Mesenchymal stem cell (in vitro differentiated cells and primary cell): ENCODE results near the gene CSNK1D.

Experiments used
- DNase-seq: peaks from one replicate; pipeline ENCODE4 v3.0.0-alpha.2; 2013
- H2AFZ ChIP-seq: one replicate; pipeline ENCODE4 v1.6.1; 2013; ENCODE audit warnings: low read depth, mild to moderate bottlenecking, control low read depth, inconsistent platforms, low read length, moderate library complexity
- H2AK5ac ChIP-seq: 2 replicates; pipeline ENCODE4 v1.6.1; 2013; ENCODE audit warnings: low read length, moderate library complexity, mild to moderate bottlenecking, inconsistent platforms; ENCODE audit not compliant: severe bottlenecking
- H2BK120ac ChIP-seq: one replicate; pipeline ENCODE4 v1.6.1; 2013; ENCODE audit warnings: low read depth, mild to moderate bottlenecking, inconsistent platforms, low read length, moderate library complexity
- H2BK12ac ChIP-seq, 2 experiments: one replicate each; pipeline ENCODE4 v1.6.1; 2013; ENCODE audit warnings: inconsistent platforms in 2 of 2, low read length in 2 of 2, mild to moderate bottlenecking in 2 of 2, moderate library complexity in 2 of 2, control low read depth in 1 of 2
- H2BK15ac ChIP-seq: one replicate; pipeline ENCODE4 v1.6.1; 2013; ENCODE audit warnings: mild to moderate bottlenecking, low read depth, inconsistent platforms; ENCODE audit not compliant: poor library complexity, severe bottlenecking
- H2BK5ac ChIP-seq: 2 replicates; pipeline ENCODE4 v1.6.1; 2013; ENCODE audit warnings: low read depth, mild to moderate bottlenecking, low read length, control low read depth, inconsistent platforms; ENCODE audit not compliant: poor library complexity, severe bottlenecking
- H3K14ac ChIP-seq, 2 experiments: one replicate each; pipeline ENCODE4 v1.6.1; 2013; ENCODE audit warnings: inconsistent platforms in 2 of 2, low read length in 2 of 2, control low read depth in 1 of 2, mild to moderate bottlenecking in 1 of 2, moderate library complexity in 1 of 2
- H3K18ac ChIP-seq, 2 experiments: one replicate each; pipeline ENCODE4 v1.6.1; 2013; ENCODE audit warnings: inconsistent platforms in 2 of 2, low read length in 2 of 2, control low read depth in 1 of 2, low read depth in 1 of 2, mild to moderate bottlenecking in 1 of 2
- H3K23ac ChIP-seq, 2 experiments: one replicate each; pipeline ENCODE4 v1.6.1; 2013; ENCODE audit warnings: inconsistent platforms in 2 of 2, low read length in 2 of 2, mild to moderate bottlenecking in 2 of 2, moderate library complexity in 2 of 2, control low read depth in 1 of 2
- H3K27ac ChIP-seq: 2 replicates; pipeline ENCODE4 v1.5.1; 2013; ENCODE audit warnings: mild to moderate bottlenecking, moderate library complexity, low read length, control low read depth, inconsistent platforms; ENCODE audit not compliant: poor library complexity, severe bottlenecking
- H3K27me3 ChIP-seq, 2 experiments: 2 replicates each; pipeline versions ENCODE4 v1.6.1 to v1.7.0; 2013; ENCODE audit warnings: low read length in 2 of 2, mild to moderate bottlenecking in 2 of 2, moderate library complexity in 2 of 2, control low read depth in 1 of 2, inconsistent platforms in 1 of 2; ENCODE audit not compliant: control insufficient read depth in 1 of 2, insufficient read depth in 1 of 2
- H3K36me3 ChIP-seq, 2 experiments: 2 replicates each; pipeline versions ENCODE4 v1.6.1 to v1.7.0; 2013; ENCODE audit warnings: low read length in 2 of 2, control low read depth in 1 of 2, inconsistent platforms in 1 of 2, low read depth in 1 of 2, mild to moderate bottlenecking in 1 of 2; ENCODE audit not compliant: insufficient read depth in 2 of 2, control insufficient read depth in 1 of 2
- H3K4ac ChIP-seq, 2 experiments: one replicate each; pipeline ENCODE4 v1.6.1; 2013; ENCODE audit warnings: inconsistent platforms in 2 of 2, low read length in 2 of 2, mild to moderate bottlenecking in 2 of 2, moderate library complexity in 2 of 2, control low read depth in 1 of 2, low read depth in 1 of 2
- H3K4me1 ChIP-seq: 2 replicates; pipeline ENCODE4 v1.6.1; 2013; ENCODE audit warnings: low read depth, low read length, control low read depth; ENCODE audit not compliant: control insufficient read depth, insufficient read depth
- H3K4me2 ChIP-seq: 2 replicates; pipeline ENCODE4 v1.6.1; 2013; ENCODE audit warnings: low read length, mild to moderate bottlenecking, inconsistent platforms; ENCODE audit not compliant: poor library complexity, severe bottlenecking
- H3K4me3 ChIP-seq, 2 experiments: 2 replicates each; pipeline versions ENCODE4 v1.5.1 to v1.7.0; 2013; ENCODE audit warnings: low read length in 2 of 2, mild to moderate bottlenecking in 2 of 2, control low read depth in 1 of 2, low read depth in 1 of 2; ENCODE audit not compliant: insufficient read depth in 1 of 2
- H3K79me1 ChIP-seq: replicated peaks from 2 replicates; pipeline ENCODE4 v1.6.1; 2013; ENCODE audit warnings: mild to moderate bottlenecking, control low read depth, low read length, inconsistent platforms; ENCODE audit not compliant: poor library complexity, severe bottlenecking
- H3K9ac ChIP-seq: 2 replicates; pipeline ENCODE4 v1.7.0; 2013; ENCODE audit warnings: mild to moderate bottlenecking, low read length, moderate library complexity
- H3K9me3 ChIP-seq: 2 replicates; pipeline ENCODE4 v1.7.0; 2013; ENCODE audit warnings: mild to moderate bottlenecking, low read length; ENCODE audit not compliant: control insufficient read depth
- H4K8ac ChIP-seq: one replicate; pipeline ENCODE4 v1.6.1; 2013; ENCODE audit warnings: inconsistent platforms, mild to moderate bottlenecking, low read length, moderate library complexity
- H4K91ac ChIP-seq: one replicate; pipeline ENCODE4 v1.6.1; 2013; ENCODE audit warnings: mild to moderate bottlenecking, low read length, inconsistent platforms
- WGBS: methylation state at CpG from one replicate; pipeline ENCODE4 v1.1.7; 2013; ENCODE audit warnings: mixed read lengths; 5-methylcytosine and 5-hydroxymethylcytosine counted together

CSNK1D gene

DNA sequence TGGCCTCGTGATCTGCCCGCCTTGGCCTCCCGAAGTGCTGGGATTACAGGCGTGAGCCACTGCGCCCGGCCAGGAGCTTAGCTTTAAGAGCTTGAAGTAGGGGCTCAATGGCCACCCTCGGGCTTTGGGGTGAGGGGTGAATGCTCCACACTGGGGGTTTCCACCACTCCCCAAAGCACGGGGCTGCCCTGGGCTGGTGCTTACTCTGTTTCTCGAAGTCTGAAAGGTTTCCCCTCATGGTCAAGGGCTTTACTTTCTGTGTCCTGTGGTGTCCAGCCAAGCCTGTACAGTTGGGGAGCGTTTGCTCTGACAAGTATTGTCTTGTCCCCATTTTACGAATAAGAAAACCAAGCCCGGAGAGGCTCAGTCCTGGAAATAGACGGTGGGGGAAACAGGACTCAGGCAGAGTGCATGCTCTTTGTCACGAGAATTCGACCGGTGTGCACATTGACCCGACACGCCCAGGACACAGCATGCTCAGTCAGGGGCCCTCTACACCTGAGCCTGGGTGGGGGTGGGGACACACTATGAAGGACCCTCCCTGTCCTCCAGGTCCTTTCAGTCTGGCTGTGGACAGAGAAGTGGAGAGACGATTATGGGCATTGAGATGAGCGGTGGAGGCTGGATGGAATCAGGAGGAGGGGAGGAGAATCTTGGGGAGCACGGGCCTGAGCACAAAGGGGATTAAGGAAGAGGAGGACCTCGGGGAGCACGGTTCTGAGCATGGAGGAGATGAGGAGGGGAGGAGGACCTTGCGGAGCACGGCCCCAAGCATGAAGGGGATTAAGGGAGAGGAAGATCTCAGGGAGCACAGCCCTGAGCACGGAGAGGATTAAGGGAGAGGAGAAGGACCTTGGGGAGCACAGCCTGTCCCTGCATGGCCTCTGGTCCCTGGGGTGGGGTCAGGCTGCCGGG lies 36.4 kb upstream of the CSNK1D start:
- no peak overlapping the region for H2AK5ac ChIP-seq
- H3K79me1 ChIP-seq = no peaks in the 10 kb centered on the region
- peaks cover 28 to 52% of the 10 kb centered on the region in 2 experiments for H3K27me3 ChIP-seq
- no peak overlapping the region for H2BK120ac ChIP-seq
- 89% methylated on average over 27 of the region's 27 CpGs for WGBS
- H2BK5ac ChIP-seq = no peak overlapping the region
- no peak overlapping the region for H2BK15ac ChIP-seq
- no peak overlapping the region for H3K18ac ChIP-seq
- no peak overlapping the region for H4K8ac ChIP-seq
- peaks cover 4% of the 10 kb centered on the region for H3K4me1 ChIP-seq
- H3K14ac ChIP-seq = no peak overlapping the region
- H3K4me3 ChIP-seq = no peak overlapping the region
- H3K36me3 ChIP-seq = no peaks in the 10 kb centered on the region
- no peak for DNase-seq
- no peak overlapping the region for H2BK12ac ChIP-seq
- H3K9ac ChIP-seq = no peak overlapping the region
- no peak overlapping the region for H2AFZ ChIP-seq
- no peak overlapping the region for H3K23ac ChIP-seq
- H3K27ac ChIP-seq = no peak overlapping the region
- H3K4ac ChIP-seq = no peak overlapping the region
- H4K91ac ChIP-seq = no peak overlapping the region
- no peaks in the 10 kb centered on the region for H3K9me3 ChIP-seq
- no peak overlapping the region for H3K4me2 ChIP-seq

GRCh38 chr17:82305727-82306300 lies 32.3 kb upstream of the CSNK1D start:
- no peak overlapping the region for H3K27ac ChIP-seq
- no peak overlapping the region for H3K18ac ChIP-seq
- H2BK5ac ChIP-seq = no peak overlapping the region
- H3K9me3 ChIP-seq = no peaks in the 10 kb centered on the region
- H4K8ac ChIP-seq = no peak overlapping the region
- no peak overlapping the region for H2AK5ac ChIP-seq
- no peaks in the 10 kb centered on the region for H3K36me3 ChIP-seq
- H2AFZ ChIP-seq = no peak overlapping the region
- no peaks in the 10 kb centered on the region for H3K79me1 ChIP-seq
- H3K4me3 ChIP-seq = no peak overlapping the region
- no peak for DNase-seq
- no peak overlapping the region for H3K23ac ChIP-seq
- no peak overlapping the region for H2BK120ac ChIP-seq
- H3K4ac ChIP-seq = no peak overlapping the region
- H3K4me2 ChIP-seq = no peak overlapping the region
- H2BK15ac ChIP-seq = no peak overlapping the region
- no peak overlapping the region for H3K9ac ChIP-seq
- H3K27me3 ChIP-seq = peaks cover 20 to 35% of the 10 kb centered on the region in 2 experiments
- peaks cover 14% of the 10 kb centered on the region for H3K4me1 ChIP-seq
- H3K14ac ChIP-seq = no peak overlapping the region
- no peak overlapping the region for H2BK12ac ChIP-seq
- WGBS = 89% methylated on average over 20 of the region's 20 CpGs
- H4K91ac ChIP-seq = no peak overlapping the region

GRCh38 chr17:82304826-82305726 lies 31.6 kb upstream of the CSNK1D start:
- H3K18ac ChIP-seq = no peak overlapping the region
- no peak overlapping the region for H2BK120ac ChIP-seq
- no peak overlapping the region for H3K4ac ChIP-seq
- no peak overlapping the region for H2BK5ac ChIP-seq
- no peak overlapping the region for H2BK12ac ChIP-seq
- H2BK15ac ChIP-seq = no peak overlapping the region
- H3K9me3 ChIP-seq = no peaks in the 10 kb centered on the region
- WGBS = 89% methylated on average over 20 of the region's 23 CpGs
- no peak overlapping the region for H4K91ac ChIP-seq
- no peak overlapping the region for H2AK5ac ChIP-seq
- no peak for DNase-seq
- no peak overlapping the region for H4K8ac ChIP-seq
- H3K14ac ChIP-seq = no peak overlapping the region
- H3K4me3 ChIP-seq = no peak overlapping the region
- H3K27ac ChIP-seq = no peak overlapping the region
- peaks cover 17% of the 10 kb centered on the region for H3K4me1 ChIP-seq
- H2AFZ ChIP-seq = no peak overlapping the region
- H3K23ac ChIP-seq = no peak overlapping the region
- H3K4me2 ChIP-seq = no peak overlapping the region
- no peaks in the 10 kb centered on the region for H3K36me3 ChIP-seq
- H3K9ac ChIP-seq = no peak overlapping the region
- H3K79me1 ChIP-seq = no peaks in the 10 kb centered on the region
- peaks cover 13 to 28% of the 10 kb centered on the region in 2 experiments for H3K27me3 ChIP-seq
